Breast epithelium (tissue), 3 donors: ENCODE results near the gene DHX35.

Experiments
- POLR2A ChIP-seq: fragments of 450-650 bp; IDR thresholded peaks from one replicate; pipeline ENCODE4 v1.6.1; 2016; ENCODE audit warnings: antibody characterized with exemption, mild to moderate bottlenecking, moderate library complexity
- TF ChIP-seq, protein P1 (sequence below), 3 donors: fragments of 450-650 bp; IDR thresholded peaks; one replicate each; pipeline ENCODE4 v1.5.1; 2016 to 2017; ENCODE audit warnings: antibody characterized with exemption in 3 of 3, mild to moderate bottlenecking in 3 of 3, moderate library complexity in 3 of 3

DNA sequence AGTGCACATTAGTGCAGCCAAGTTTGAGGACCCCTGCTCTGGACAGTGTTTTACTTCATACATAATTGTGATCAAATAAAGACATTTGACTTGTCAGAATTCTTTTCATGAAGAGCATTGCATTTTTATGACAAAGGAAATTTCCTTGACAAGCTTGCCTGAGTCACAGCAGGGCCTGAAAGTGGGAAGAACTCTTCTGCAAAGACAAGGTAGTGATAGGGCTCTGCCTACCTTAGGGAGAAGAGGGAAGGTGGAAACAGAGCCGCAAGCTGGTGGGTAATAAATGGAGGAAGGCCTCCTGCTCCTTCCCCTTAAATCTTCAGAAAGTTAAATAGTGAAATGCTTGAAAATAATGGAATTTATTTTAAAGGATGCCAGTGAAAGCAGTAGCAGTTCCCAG is 118.2 kb downstream of the DHX35 start:
- TF ChIP-seq, protein P1, sequence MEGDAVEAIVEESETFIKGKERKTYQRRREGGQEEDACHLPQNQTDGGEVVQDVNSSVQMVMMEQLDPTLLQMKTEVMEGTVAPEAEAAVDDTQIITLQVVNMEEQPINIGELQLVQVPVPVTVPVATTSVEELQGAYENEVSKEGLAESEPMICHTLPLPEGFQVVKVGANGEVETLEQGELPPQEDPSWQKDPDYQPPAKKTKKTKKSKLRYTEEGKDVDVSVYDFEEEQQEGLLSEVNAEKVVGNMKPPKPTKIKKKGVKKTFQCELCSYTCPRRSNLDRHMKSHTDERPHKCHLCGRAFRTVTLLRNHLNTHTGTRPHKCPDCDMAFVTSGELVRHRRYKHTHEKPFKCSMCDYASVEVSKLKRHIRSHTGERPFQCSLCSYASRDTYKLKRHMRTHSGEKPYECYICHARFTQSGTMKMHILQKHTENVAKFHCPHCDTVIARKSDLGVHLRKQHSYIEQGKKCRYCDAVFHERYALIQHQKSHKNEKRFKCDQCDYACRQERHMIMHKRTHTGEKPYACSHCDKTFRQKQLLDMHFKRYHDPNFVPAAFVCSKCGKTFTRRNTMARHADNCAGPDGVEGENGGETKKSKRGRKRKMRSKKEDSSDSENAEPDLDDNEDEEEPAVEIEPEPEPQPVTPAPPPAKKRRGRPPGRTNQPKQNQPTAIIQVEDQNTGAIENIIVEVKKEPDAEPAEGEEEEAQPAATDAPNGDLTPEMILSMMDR (IDR thresholded peaks at IDR 0.05): no peak
- no peak for TF ChIP-seq POLR2A
